ENCODE results near the gene GORASP2. TPM values are rescaled to one million over a fixed set of nuclear protein-coding genes. Genes with fewer than 3 reads are reported as not detected.

The GORASP2 gene
- total RNA-seq (2014; rRNA removed; shearing (Covaris generic)) = 45.2 and 45.9 TPM in 2 replicates
- 38.7 and 44.5 TPM in 2 replicates for polyA plus RNA-seq (2016; fragmentation: Nextera tagmentation; extraction: Ambion mirVana)
- long read RNA-seq, transcript GORASP2-201 (10 exons, 3,173 nt) = major isoform, 35 of 46 reads
- long read RNA-seq, partial matches to known transcripts = 7 of 46 reads
- long read RNA-seq, other reads (novel, unspliced or antisense) = 2 of 46 reads

DNA sequence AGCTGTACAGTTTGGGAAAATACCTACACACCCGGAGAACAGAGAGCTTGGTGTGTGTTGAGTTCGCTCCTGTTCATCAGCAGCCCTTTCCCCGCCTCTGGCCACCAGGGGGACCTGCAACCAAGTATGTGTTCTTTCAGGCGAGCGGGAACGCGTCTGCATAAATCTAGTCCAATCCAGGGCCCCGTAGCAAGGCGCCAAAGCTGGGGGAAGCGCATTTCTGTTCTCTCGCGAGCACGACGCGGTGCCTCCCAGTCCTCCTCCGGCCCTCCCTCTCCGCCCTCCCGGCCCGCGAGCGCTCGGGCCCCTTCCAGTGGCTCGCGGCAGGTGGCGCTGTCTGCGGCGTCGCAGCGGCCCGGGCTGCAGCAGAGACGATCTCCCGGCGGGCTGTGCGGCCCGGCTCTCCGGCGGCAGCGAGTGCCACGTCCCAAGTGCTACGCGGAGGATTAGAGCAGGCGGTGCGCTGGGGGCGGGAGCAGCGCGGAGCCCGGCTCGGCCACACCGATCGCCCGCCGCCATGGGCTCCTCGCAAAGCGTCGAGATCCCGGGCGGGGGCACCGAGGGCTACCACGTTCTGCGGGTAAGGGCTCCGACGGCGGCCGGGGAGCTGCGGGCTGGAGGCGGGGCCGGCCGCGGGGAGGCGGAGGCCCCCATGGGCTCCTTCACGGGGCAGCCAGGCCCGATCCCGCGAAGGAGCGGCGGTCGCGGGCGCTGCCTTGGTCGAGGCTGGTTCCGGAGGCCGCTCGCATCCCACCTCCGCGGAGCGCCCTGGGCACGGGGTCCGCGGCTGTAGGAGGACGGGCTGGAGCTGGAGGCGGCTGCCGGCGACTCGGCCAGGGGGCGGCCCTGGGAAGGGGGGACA, at the start of gene GORASP2:
GORASP2 (plus strand) TSS at position 430 of the 862 bp plus-strand sequence; CDS start at position 518, 88 bp downstream.
- H2AFZ ChIP-seq = peak within 1 kb of the TSS; percentile 70; the same call in 1 of the 2 replicates
- H3K36me3 ChIP-seq (ENCODE audit: insufficient read depth) = no peaks in the 10 kb centered on the region
- peaks cover 11% of the 10 kb centered on the region for H3K4me1 ChIP-seq (ENCODE audit: insufficient read depth)
- peak; percentile 94 for ATAC-seq
- Mint-ChIP-seq H3K4me3 (peak within 1 kb of the TSS; percentile 92), H3K36me3 (ENCODE audit: low read depth) (peaks cover 36% of the 10 kb centered on the region), H3K27ac (peak within 1 kb of the TSS; percentile 93), H3K4me1 (peaks cover 20% of the 10 kb centered on the region), H3K9me3 (peaks cover 32% of the 10 kb centered on the region), H3K27me3 (ENCODE audit: insufficient read depth, low read depth, poor library complexity) (peaks cover 14% of the 10 kb centered on the region)
- H3K27me3 ChIP-seq (ENCODE audit: insufficient read depth) = no peaks in the 10 kb centered on the region
- peak within 1 kb of the TSS; percentile 91 for H3K27ac ChIP-seq (ENCODE audit: low read depth)
- TF ChIP-seq POLR2AphosphoS5 (IDR thresholded peaks at IDR 0.05; ENCODE audit: low read depth) (peak; percentile 84), ETS1 (IDR thresholded peaks at IDR 0.05) (peak; percentile 43; the same call in 1 of the 2 replicates), CREB1 (CRISPR knock-in tag; IDR thresholded peaks at IDR 0.05; ENCODE audit: low read depth) (peak; percentile 78), CTCF (conservative IDR thresholded peaks at IDR 0.05; ENCODE audit: low read depth in 2 of 2) (peak; percentile 75 to 78), ZNF331 (CRISPR knock-in tag; IDR thresholded peaks at IDR 0.05; ENCODE audit: low read depth) (no peak), JUNB (IDR thresholded peaks at IDR 0.05; ENCODE audit: unreplicated experiment) (no peak)
- peaks cover 24% of the 10 kb centered on the region for H4K20me1 ChIP-seq (replicated peaks; ENCODE audit: insufficient read depth)
- peak within 1 kb of the TSS; percentile 91 for H3K4me3 ChIP-seq
- H3F3A ChIP-seq (replicated peaks; ENCODE audit: low read depth) = peaks cover 13% of the 10 kb centered on the region; the same call in 1 of the 2 replicates
- H3K9me2 ChIP-seq (ENCODE audit: insufficient read depth) = peaks cover 12% of the 10 kb centered on the region; the same call in 1 of the 2 replicates
- DNase-seq (ENCODE audit: low spot score) = peak; percentile 100
- peaks cover 46% of the 10 kb centered on the region for H3K79me2 ChIP-seq (replicated peaks; ENCODE audit: insufficient read depth)
- peak within 1 kb of the TSS; percentile 94 for H3K4me2 ChIP-seq

DNA sequence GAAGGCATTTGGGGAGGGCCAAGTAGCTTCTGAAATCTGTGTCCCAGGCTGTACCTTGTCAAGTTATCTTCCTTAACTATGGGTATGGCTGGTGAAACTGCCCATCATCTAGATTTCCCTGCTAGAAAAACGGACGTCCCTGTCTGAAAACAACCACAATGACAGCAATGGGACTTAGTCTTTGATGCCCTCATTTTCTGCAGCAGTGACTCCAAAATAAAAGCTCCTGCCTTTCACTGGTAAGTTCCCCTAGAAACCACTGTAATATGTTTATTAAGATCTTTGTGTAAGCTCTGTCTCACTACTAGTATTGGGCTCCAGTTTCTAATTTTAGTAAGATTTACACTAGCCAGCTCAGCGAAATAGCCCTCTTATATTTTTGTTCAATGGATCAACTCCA, 47.2 kb upstream of the GORASP2 start:
- Histone ChIP-seq H2AFZ (0 out of 2 replicates have a peak overlapping the region, but pooled peaks have one; percentile 4), H3K4me3 (no peak overlapping the region), H3K4me2 (no peak overlapping the region), H3K79me2 (replicated peaks; ENCODE audit: insufficient read depth) (no peaks in the 10 kb centered on the region), H3K9me2 (ENCODE audit: insufficient read depth) (0 out of 2 replicates have a peak, but pooled peaks cover 7% of the 10 kb centered on the region), H3F3A (replicated peaks; ENCODE audit: low read depth) (no peaks in the 10 kb centered on the region), H3K27me3 (ENCODE audit: insufficient read depth) (no peaks in the 10 kb centered on the region), H3K36me3 (ENCODE audit: insufficient read depth) (no peaks in the 10 kb centered on the region), H4K20me1 (replicated peaks; ENCODE audit: insufficient read depth) (no peaks in the 10 kb centered on the region), H3K27ac (ENCODE audit: low read depth) (no peak overlapping the region), H3K4me1 (ENCODE audit: insufficient read depth) (no peaks in the 10 kb centered on the region)
- Mint-ChIP-seq H3K9me3 (no peaks in the 10 kb centered on the region), H3K27ac (no peak overlapping the region), H3K27me3 (ENCODE audit: insufficient read depth, low read depth, poor library complexity) (peaks cover 9% of the 10 kb centered on the region), H3K36me3 (ENCODE audit: low read depth) (no peaks in the 10 kb centered on the region), H3K4me3 (no peak overlapping the region), H3K4me1 (no peaks in the 10 kb centered on the region; the same call in 2 of the 3 replicates)
- no peak for ATAC-seq
- no peak for DNase-seq (ENCODE audit: low spot score)
- TF ChIP-seq ZNF462 (CRISPR knock-in tag; IDR thresholded peaks at IDR 0.05) (no peak), JUNB (IDR thresholded peaks at IDR 0.05; ENCODE audit: unreplicated experiment) (no peak), NANOG (IDR thresholded peaks at IDR 0.05; ENCODE audit: borderline replicate concordance) (no peak), CREB1 (CRISPR knock-in tag; IDR thresholded peaks at IDR 0.05; ENCODE audit: low read depth) (no peak), STAT1 (IDR thresholded peaks at IDR 0.05; ENCODE audit: unreplicated experiment) (no peak), EZH2 (IDR thresholded peaks at IDR 0.05; ENCODE audit: low read depth, unreplicated experiment) (no peak)
